Spleen (tissue), 11 donors: ENCODE measurements around the gene ICAM1. TPM values are rescaled to one million over a fixed set of nuclear protein-coding genes. Genes with fewer than 3 reads are reported as not detected.
A peak's percentile ranks its signal among the peaks of the same experiment; 100 is the strongest.

Source experiments
- DNase-seq: peaks from one replicate; pipeline ENCODE4 v3.0.0-alpha.2; 2020
- H3K27ac ChIP-seq, 8 donors: fragments of 200-600 bp; sonication (generic) in 7 of 8; 1 replicate in 4 of 8; 2 replicates in 4 of 8; pipeline versions ENCODE4 v1.5.0 to v1.8.0; 2016 to 2021; ENCODE audit warnings: inconsistent platforms in 4 of 8, mild to moderate bottlenecking in 4 of 8, moderate library complexity in 1 of 8
- H3K27me3 ChIP-seq, 7 donors: fragments of 200-600 bp; sonication (generic) in 6 of 7; replicated peaks in 1 of 7; 1 replicate in 4 of 7; 2 replicates in 3 of 7; pipeline versions ENCODE4 v1.5.0 to v1.8.0; 2016 to 2021; ENCODE audit warnings: inconsistent platforms in 3 of 7, mild to moderate bottlenecking in 1 of 7
- H3K36me3 ChIP-seq, 6 donors: fragments of 200-600 bp; sonication (generic) in 5 of 6; 1 replicate in 4 of 6; 2 replicates in 2 of 6; pipeline versions ENCODE4 v1.5.0 to v1.8.0; 2016 to 2021; ENCODE audit warnings: inconsistent platforms in 2 of 6
- H3K4me1 ChIP-seq, 6 donors: fragments of 200-600 bp; sonication (generic) in 5 of 6; 1 replicate in 3 of 6; 2 replicates in 3 of 6; pipeline versions ENCODE4 v1.5.0 to v1.8.0; 2016 to 2021; ENCODE audit warnings: inconsistent platforms in 3 of 6
- H3K4me3 ChIP-seq, 8 donors: fragments of 200-600 bp; sonication (generic) in 7 of 8; 1 replicate in 4 of 8; 2 replicates in 4 of 8; pipeline versions ENCODE4 v1.5.0 to v1.8.0; 2016 to 2021; ENCODE audit warnings: inconsistent platforms in 4 of 8, mild to moderate bottlenecking in 4 of 8, moderate library complexity in 2 of 8
- H3K9me3 ChIP-seq, 8 donors: fragments of 200-600 bp; sonication (generic) in 7 of 8; 1 replicate in 4 of 8; 2 replicates in 4 of 8; pipeline versions ENCODE4 v1.5.0 to v1.8.0; 2016 to 2021; ENCODE audit warnings: inconsistent platforms in 4 of 8
- POLR2A ChIP-seq, 3 donors: fragments of 450-650 bp; IDR thresholded peaks; one replicate each; pipeline ENCODE4 v1.5.1; 2017; ENCODE audit warnings: antibody characterized with exemption in 3 of 3, mild to moderate bottlenecking in 1 of 3
- POLR2AphosphoS5 ChIP-seq, 3 donors: sonication (generic); formaldehyde crosslinking; IDR thresholded peaks; one replicate each; pipeline ENCODE4 v1.5.1; 2017; ENCODE audit warnings: antibody characterized with exemption in 3 of 3
- WGBS, 5 donors: extraction: QIAGEN DNeasy Blood & Tissue Kit in 3 of 5; methylation state at CpG; one replicate each; pipeline versions ENCODE4 v1.1.5 to v1.1.7; 2013 to 2018; 5-methylcytosine and 5-hydroxymethylcytosine counted together
- intact Hi-C: fragments of 100-400 bp; cut with DNase I; formaldehyde crosslinking; loops from one replicate; pipeline ENCODE4 v1.15.0; 2023; ENCODE audit warnings: low total_unique reads
- polyA plus RNA-seq, 3 donors: library from polyadenylated mRNA; stranded (reverse); fragments of 200-250 nt; gene quantifications; one replicate each; pipeline ENCODE4 v1.2.1, GENCODE V29; 2013
- total RNA-seq, 7 donors: library from RNA; depleted of rRNA in 3 of 7; stranded (reverse); fragments of >200 nt in 3 of 7; fragmentation: NEBNext Ultra II Directional in 4 of 7; extraction: Animal tissue kit (Norgen Biotek cat#: 25700) in 4 of 7; gene quantifications; one replicate each; pipeline versions ENCODE4 v1.1.0 to v1.2.1, GENCODE V29; 2016 to 2021
- TF ChIP-seq, protein P1 (sequence below), 11 experiments: fragments of 200-600 bp in 7 of 11; fragments of 450-650 bp in 4 of 11; sonication (generic) in 4 of 11; IDR thresholded peaks in 8 of 11; conservative IDR thresholded peaks in 3 of 11; 1 replicate in 7 of 11; 2 replicates in 4 of 11; pipeline versions ENCODE4 v1.4.0 to v1.8.0; 2016 to 2021; ENCODE audit warnings: antibody characterized with exemption in 11 of 11, inconsistent platforms in 4 of 11, mild to moderate bottlenecking in 1 of 11
- donor health status: healthy with polysubstance abuse.
- donor health status: DM: no; HTN: no; CAD: no; lungs with moderate emphysema.
- donor health status: DM: no; HTN: no; CAD: no.
- donor health status: Bipolar disorder and iron deficiency.
- donor health status: healthy.
- donor health status: DM: no; HTN: no; CAD: no.
- donor health status: DM: yes; HTN: yes; CAD: no.

The ICAM1 gene
- total and polyA plus RNA-seq, 10 donors = 12.8 to 163 (median 98.2) TPM

DNA sequence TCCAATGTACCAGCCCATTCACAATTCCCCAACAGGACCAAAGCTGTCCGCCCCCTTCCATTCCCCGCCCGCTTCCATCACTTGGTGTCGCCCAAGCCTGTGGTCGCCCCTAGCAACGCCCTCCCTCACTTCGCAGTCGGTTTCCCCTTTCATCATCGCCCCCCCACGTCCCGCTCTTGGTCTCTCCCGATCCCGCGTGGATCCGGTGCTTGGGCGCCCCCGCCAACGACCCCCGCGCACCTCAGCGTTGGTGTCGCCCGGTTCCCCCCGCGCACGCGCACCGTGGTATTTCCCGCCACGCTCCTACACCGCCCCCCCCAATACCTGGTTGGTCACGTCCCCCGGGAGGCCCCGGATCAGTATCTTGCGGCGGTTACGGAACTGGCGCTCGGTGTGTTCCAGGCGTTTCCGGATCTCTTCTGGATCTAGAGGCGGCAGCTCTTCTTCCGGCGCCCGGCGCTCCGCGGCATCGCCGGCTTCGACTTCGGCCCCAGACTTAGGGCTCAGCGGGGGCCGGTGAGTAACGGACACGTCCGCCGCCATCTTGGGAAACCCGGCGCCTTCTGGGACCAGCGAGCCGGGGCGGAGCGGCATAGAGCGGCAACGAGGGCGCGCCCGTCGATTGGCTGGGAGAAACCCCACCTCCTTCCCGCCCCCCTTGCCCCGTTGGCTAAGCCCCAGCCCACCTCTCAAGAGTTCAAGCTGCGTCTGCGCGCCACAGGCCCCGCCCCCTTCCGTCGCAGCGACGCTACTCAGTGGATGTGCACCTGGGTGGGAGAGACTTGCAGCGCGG, 62.2 kb downstream of the ICAM1 start, which contains the start of gene RAVER1:
TSS of gene RAVER1 (minus strand) at position 565 of the 793 bp plus-strand sequence. CDS start at position 543, 22 bp downstream.
- DNase-seq = peak; percentile 99
- Histone ChIP-seq H3K4me3 (peak within 1 kb of the TSS; percentile 58 to 91 (median 82)), H3K27me3 (no peaks in the 10 kb centered on the region), H3K27ac (peak within 1 kb of the TSS; percentile 87 to 95 (median 92)), H3K36me3 (peaks cover 0 to 66% (median 40%) of the 10 kb centered on the region in 6 donors), H3K9me3 (no peaks in the 10 kb centered on the region), H3K4me1 (peaks cover 12 to 74% (median 42%) of the 10 kb centered on the region in 6 donors)
- TF ChIP-seq POLR2AphosphoS5 (IDR thresholded peaks at IDR 0.05) = peak; percentile 94 to 97 (median 95)
- TF ChIP-seq, protein P1, sequence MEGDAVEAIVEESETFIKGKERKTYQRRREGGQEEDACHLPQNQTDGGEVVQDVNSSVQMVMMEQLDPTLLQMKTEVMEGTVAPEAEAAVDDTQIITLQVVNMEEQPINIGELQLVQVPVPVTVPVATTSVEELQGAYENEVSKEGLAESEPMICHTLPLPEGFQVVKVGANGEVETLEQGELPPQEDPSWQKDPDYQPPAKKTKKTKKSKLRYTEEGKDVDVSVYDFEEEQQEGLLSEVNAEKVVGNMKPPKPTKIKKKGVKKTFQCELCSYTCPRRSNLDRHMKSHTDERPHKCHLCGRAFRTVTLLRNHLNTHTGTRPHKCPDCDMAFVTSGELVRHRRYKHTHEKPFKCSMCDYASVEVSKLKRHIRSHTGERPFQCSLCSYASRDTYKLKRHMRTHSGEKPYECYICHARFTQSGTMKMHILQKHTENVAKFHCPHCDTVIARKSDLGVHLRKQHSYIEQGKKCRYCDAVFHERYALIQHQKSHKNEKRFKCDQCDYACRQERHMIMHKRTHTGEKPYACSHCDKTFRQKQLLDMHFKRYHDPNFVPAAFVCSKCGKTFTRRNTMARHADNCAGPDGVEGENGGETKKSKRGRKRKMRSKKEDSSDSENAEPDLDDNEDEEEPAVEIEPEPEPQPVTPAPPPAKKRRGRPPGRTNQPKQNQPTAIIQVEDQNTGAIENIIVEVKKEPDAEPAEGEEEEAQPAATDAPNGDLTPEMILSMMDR (IDR thresholded peaks at IDR 0.05 in 8 of 11, conservative IDR thresholded peaks at IDR 0.05 in 3 of 11) = peak in 2 of 11 experiments; percentile 24 to 31
- peak in 1 of 3 donors; percentile 11 for TF ChIP-seq POLR2A (IDR thresholded peaks at IDR 0.05)
- intact Hi-C loops = loop anchor here (10.0 kb wide), 1 partner anchor 58 kb away; the partner anchor contains the start of gene ICAM1
- 0 to 1% (median 1%) methylated on average over 54 to 82 of the region's 82 CpGs for WGBS, 5 donors

DNA sequence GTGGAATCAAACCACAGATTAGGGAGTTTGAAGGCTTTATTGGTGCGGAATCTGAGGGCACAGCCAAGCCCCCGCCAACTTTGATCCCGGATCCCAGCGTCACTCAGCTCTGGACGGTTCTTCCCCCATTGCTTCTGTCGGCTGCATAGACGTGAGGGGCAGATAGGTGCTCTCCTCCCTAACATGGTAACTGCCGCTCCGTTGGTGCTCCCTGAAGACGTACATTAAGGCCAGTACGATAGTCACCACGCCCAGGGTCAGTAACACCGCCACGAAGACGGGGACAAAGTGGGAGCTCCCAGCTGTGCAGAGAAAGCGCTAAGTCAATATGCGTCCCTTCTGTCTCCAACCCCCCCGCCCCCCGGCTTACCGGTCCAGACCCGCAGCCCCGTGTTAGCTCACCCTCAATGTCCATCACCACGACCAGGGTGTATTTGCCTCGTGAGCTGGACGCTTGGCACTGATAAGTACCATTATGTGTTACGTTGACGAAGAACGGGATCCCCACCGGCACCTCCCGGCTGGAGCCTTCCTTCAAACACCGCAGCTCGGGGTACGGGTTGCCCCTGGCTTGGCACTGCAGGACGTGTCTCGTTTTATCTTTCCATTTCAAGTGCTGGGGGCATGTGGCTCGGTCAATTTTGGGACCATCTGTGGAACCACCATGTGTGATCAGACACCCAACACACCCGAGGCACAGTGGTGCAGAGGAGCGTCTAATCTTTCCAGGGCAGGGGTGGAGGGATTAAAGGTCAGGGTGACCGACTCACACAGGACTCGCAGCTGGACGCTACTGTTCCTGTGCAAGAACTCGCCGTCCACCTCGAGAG, 63.1 kb downstream of the ICAM1 start:
- Histone ChIP-seq H3K4me3 (peak overlapping the region; percentile 1 to 91 (median 80)), H3K4me1 (peaks cover 18 to 82% (median 50%) of the 10 kb centered on the region in 6 donors), H3K27ac (peak overlapping the region; percentile 14 to 95 (median 92)), H3K27me3 (no peaks in the 10 kb centered on the region), H3K36me3 (peaks cover 0 to 58% (median 32%) of the 10 kb centered on the region in 6 donors), H3K9me3 (no peaks in the 10 kb centered on the region)
- DNase-seq = no peak
- WGBS, 5 donors = 43 to 55% (median 45%) methylated on average over 34 to 44 of the region's 44 CpGs
- TF ChIP-seq, protein P1 (IDR thresholded peaks at IDR 0.05 in 8 of 11, conservative IDR thresholded peaks at IDR 0.05 in 3 of 11) = no peak
- TF ChIP-seq POLR2A (IDR thresholded peaks at IDR 0.05) = no peak
- no peak for TF ChIP-seq POLR2AphosphoS5 (IDR thresholded peaks at IDR 0.05)
- intact Hi-C loops = loop anchor here (10.0 kb wide), 1 partner anchor 59 kb away; the partner anchor contains the start of gene ICAM1

DNA sequence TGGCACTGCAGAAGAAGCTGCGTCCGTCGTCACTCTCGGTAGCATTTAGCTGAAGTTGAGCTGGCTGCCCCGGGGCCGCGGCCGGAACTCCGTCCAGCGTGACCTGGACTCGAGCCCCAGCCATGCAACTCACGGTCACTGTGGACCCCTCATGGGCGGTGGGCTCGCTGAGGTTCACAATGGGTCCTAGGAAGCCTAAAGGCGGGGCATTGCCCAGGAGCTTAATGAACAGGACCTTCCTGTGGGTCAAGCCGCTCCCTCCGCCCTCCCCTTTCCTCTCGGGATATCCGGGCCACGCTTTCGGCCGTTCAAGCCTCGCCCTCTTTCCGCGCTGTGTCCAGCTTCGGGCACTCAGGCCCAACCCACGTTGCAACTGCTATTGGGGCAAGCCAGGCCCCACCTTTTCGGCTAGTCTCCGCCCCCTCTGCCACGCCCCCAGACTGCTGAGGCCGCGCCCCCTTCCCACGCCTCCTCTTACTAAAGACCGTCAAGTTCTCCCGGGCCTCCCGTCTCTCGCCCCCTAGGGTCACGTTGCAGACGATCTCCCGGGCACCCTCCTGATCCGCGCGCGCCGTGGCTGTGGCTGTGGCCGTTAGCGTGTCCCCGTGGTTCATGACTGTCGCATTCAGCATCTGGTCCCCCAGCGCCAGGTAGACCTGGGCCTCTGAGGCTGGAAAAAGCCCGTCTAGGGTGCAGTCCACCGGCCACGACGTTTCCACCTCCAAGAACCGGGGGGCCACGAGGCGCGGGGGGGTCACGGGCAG, 63.9 kb downstream of the ICAM1 start:
- peak overlapping the region; percentile 1 to 91 (median 80) for H3K4me3 ChIP-seq
- 53 to 72% (median 60%) methylated on average over 47 to 59 of the region's 59 CpGs for WGBS, 5 donors
- intact Hi-C loops = loop anchor here (10.0 kb wide), 1 partner anchor 60 kb away; the partner anchor contains the start of gene ICAM1
- peak; percentile 93 for DNase-seq
- TF ChIP-seq POLR2A (IDR thresholded peaks at IDR 0.05) (no peak), POLR2AphosphoS5 (IDR thresholded peaks at IDR 0.05) (peak; percentile 76 to 87 (median 84))
- TF ChIP-seq, protein P1 (IDR thresholded peaks at IDR 0.05 in 8 of 11, conservative IDR thresholded peaks at IDR 0.05 in 3 of 11) = peak in 2 of 11 experiments; percentile 11 to 13
- peaks cover 21 to 90% (median 56%) of the 10 kb centered on the region in 6 donors for H3K4me1 ChIP-seq
- H3K27ac ChIP-seq = peak overlapping the region; percentile 14 to 95 (median 92)
- peaks cover 0 to 50% (median 24%) of the 10 kb centered on the region in 6 donors for H3K36me3 ChIP-seq
- no peaks in the 10 kb centered on the region for H3K9me3 ChIP-seq
- H3K27me3 ChIP-seq = no peaks in the 10 kb centered on the region
